DMS 273 treated with DMSO at 0.1 percent for 48 hours (cell line): ENCODE measurements around the gene CEACAM16.
A peak's percentile ranks its signal among the peaks of the same experiment; 100 is the strongest.
"Not testable (repeated sequence)": the region's sequence is repeated elsewhere in the genome, so short reads cannot be mapped to it uniquely, and the experiment has no call there.

Source experiments
- DNase-seq: peaks from one replicate; lab custom pipeline; 2025; lab: John Stamatoyannopoulos, UW

Gene CEACAM16

GRCh38 chr19:44677019-44677811 lies 21.7 kb upstream of the CEACAM16 start:
- DNase-seq = peak; percentile 45

GRCh38 chr19:44680536-44680935 lies 18.4 kb upstream of the CEACAM16 start:
- DNase-seq = no peak

GRCh38 chr19:44681992-44682790 lies 16.8 kb upstream of the CEACAM16 start:
- DNase-seq = no peak

- no peak for DNase-seq
Observed at GRCh38 chr19:44682807-44683206, 16.1 kb upstream of the CEACAM16 start.

- no peak for DNase-seq
Observed at GRCh38 chr19:44683434-44684210, 15.3 kb upstream of the CEACAM16 start.

GRCh38 chr19:44684396-44684795 lies 14.6 kb upstream of the CEACAM16 start:
- DNase-seq = not testable (repeated sequence)

- DNase-seq = no peak
Observed at GRCh38 chr19:44684892-44685863, 13.8 kb upstream of the CEACAM16 start.

- DNase-seq = no peak
Observed at GRCh38 chr19:44685877-44686276, 13.1 kb upstream of the CEACAM16 start.

GRCh38 chr19:44686896-44687295 lies 12.1 kb upstream of the CEACAM16 start:
- no peak for DNase-seq

- DNase-seq = no peak
Observed at GRCh38 chr19:44687888-44688287, 11.1 kb upstream of the CEACAM16 start.

GRCh38 chr19:44689290-44690130 lies 9.4 kb upstream of the CEACAM16 start:
- peak; percentile 23 for DNase-seq

GRCh38 chr19:44690131-44690440 lies 8.9 kb upstream of the CEACAM16 start:
- DNase-seq = no peak

GRCh38 chr19:44692379-44692721 lies 6.6 kb upstream of the CEACAM16 start:
- DNase-seq = no peak

GRCh38 chr19:44694184-44694579 lies 4.8 kb upstream of the CEACAM16 start:
- DNase-seq = no peak

- DNase-seq = no peak
Observed at GRCh38 chr19:44696939-44697669, 1.8 kb upstream of the CEACAM16 start.

- DNase-seq = no peak
Observed at GRCh38 chr19:44697670-44698034, 1.3 kb upstream of the CEACAM16 start.

GRCh38 chr19:44700547-44700946 lies 1.6 kb downstream of the CEACAM16 start:
- DNase-seq = no peak

- no peak for DNase-seq
Observed at GRCh38 chr19:44701228-44701627, 2.3 kb downstream of the CEACAM16 start.

GRCh38 chr19:44702551-44703176 lies 3.7 kb downstream of the CEACAM16 start:
- DNase-seq = no peak
